ENCODE data around the gene MRPL24.

MRPL24 gene

DNA sequence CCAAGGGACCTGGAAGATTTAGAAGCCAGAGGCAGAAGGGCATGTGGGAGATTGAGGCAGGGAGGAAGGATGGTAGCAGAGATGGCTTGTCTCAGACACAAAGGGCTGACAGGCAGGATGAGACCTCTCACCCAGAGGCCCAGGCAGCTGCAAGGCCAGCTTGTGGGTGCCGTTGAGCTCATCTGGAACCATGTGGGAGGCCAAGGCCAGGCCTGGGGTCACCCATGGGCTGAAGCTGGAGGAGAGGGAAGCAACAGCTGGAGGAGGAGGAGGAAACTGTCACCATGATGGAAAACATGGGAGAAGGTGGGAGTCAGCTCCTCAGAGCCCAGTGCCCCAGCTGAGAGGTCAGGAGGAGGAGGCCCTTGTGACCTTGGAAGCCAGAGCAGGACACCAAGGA, 41.9 kb downstream of the MRPL24 start:
- Mint-ChIP-seq H3K27ac (no peak overlapping the region), H3K4me1 (no peaks in the 10 kb centered on the region), H3K36me3 (peaks cover 2% of the 10 kb centered on the region)

DNA sequence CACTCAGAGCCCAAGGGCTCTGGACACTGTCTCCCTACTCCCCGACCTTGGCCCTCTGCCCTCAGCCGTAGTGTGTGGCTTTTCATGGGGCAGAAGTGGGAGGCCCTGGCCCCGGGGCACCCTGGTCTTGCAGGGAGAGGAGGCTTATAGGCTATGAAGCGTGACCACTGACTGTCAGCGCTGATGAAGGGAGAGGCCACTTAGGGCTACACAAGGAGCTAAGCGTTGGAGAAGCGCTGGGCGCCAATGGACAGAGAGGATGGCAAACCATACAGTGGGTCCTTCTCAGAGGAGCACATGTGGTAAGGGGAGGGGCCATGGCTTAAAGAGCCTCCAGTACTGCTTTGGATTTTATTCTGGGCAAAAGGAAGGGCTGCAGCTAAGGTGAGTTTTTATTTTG, 43.4 kb downstream of the MRPL24 start:
- Mint-ChIP-seq H3K4me1 (peaks cover 11% of the 10 kb centered on the region), H3K27ac (no peak overlapping the region), H3K36me3 (peaks cover 2% of the 10 kb centered on the region), H3K27me3 (peaks cover 13% of the 10 kb centered on the region), H3K4me3 (no peak overlapping the region), H3K9me3 (no peaks in the 10 kb centered on the region)

More for the DNA sequence above, 41.9 kb downstream of the MRPL24 start:
- no peaks in the 10 kb centered on the region for H3K9me3 Mint-ChIP-seq
- peaks cover 8% of the 10 kb centered on the region for H3K27me3 Mint-ChIP-seq
- no peak overlapping the region for H3K4me3 Mint-ChIP-seq

DNA sequence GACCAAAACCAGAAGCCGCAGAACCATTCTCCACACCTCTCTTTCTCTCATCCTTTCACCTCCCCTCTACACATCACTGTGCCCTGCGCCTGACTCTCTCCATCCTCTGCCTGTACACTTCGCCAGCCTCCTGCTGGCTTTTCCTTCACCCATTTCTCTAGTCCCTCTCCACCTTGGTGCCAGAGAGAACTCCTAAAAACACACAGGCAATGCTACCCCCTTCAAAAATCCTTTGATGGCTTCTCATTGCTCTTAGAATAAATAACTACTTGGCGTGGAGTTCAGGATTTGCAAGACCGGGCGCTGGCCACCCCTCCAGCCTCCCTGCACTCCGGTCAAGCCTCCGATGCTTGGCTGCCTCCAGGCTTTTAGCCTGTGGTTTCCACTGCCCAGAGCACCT, 44.1 kb downstream of the MRPL24 start:
- H3K36me3 Mint-ChIP-seq: peaks cover 5% of the 10 kb centered on the region
- peaks cover 18% of the 10 kb centered on the region for H3K4me1 Mint-ChIP-seq
- H3K27me3 Mint-ChIP-seq: peaks cover 20% of the 10 kb centered on the region
- no peak overlapping the region for H3K27ac Mint-ChIP-seq
- no peak overlapping the region for H3K4me3 Mint-ChIP-seq
- no peaks in the 10 kb centered on the region for H3K9me3 Mint-ChIP-seq

DNA sequence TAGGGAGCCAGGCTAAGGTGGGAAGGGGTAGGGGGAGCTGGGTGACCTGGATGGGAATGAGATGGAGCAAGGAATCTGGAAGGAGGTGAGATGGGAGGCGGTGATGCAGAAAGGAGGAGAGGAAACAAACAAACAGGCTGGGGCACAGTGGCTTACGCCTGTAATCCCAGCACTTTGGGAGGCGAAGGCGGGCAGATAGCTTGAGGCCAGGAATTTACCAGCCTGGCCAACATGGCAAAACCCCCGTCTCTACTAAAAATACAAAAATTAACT, 46.3 kb downstream of the MRPL24 start:
- no peak overlapping the region for H3K4me3 Mint-ChIP-seq
- peaks cover 27% of the 10 kb centered on the region for H3K27me3 Mint-ChIP-seq
- no peak overlapping the region for H3K27ac Mint-ChIP-seq
- H3K9me3 Mint-ChIP-seq: no peaks in the 10 kb centered on the region
- peaks cover 20% of the 10 kb centered on the region for H3K4me1 Mint-ChIP-seq
- H3K36me3 Mint-ChIP-seq: peaks cover 5% of the 10 kb centered on the region

DNA sequence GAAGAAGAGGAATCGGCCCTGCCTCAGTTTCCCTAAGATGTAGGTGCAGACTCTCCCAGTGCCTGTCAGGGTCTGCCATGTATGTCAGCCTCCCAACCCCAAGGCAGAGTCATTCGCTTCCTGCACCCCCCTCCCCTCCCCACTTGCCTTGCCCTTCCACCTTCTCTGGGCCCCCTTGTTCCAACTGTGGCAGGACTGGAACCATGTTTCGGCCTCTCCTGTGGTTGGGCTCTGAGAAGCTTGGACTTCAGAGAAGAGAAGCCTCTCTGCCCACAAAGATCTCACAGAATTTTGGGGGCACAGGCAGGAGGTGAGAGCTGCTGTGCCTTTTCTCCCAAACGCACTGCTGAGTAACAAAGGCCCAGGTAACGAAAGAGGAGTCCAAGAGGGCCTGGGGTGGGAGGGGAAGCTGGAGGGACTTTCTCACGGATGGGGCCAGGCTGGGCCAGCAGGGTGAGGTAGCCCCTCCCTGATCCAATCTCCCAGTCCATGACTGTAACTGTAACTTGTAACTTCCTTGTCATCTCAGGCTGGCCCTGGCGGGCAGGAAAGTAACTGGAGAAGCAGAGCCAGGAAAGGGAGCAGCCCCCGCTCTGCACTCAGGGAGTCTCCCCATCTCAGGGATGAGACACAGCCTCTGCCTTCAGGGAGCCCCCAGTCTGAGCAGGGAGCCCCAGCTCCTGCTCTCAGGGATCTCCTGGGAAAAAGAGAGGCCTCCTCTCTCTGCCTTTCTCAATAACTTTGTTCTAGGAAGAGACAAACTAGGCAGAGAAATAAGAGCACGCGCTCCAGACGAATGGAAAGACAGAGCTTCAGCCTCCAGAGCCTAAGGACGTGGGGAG, 46.8 kb downstream of the MRPL24 start:
- peaks cover 29% of the 10 kb centered on the region for H3K27me3 Mint-ChIP-seq
- no peak overlapping the region for H3K4me3 Mint-ChIP-seq
- peaks cover 3% of the 10 kb centered on the region for H3K36me3 Mint-ChIP-seq
- H3K4me1 Mint-ChIP-seq: peaks cover 24% of the 10 kb centered on the region
- no peaks in the 10 kb centered on the region for H3K9me3 Mint-ChIP-seq
- H3K27ac Mint-ChIP-seq: no peak overlapping the region

DNA sequence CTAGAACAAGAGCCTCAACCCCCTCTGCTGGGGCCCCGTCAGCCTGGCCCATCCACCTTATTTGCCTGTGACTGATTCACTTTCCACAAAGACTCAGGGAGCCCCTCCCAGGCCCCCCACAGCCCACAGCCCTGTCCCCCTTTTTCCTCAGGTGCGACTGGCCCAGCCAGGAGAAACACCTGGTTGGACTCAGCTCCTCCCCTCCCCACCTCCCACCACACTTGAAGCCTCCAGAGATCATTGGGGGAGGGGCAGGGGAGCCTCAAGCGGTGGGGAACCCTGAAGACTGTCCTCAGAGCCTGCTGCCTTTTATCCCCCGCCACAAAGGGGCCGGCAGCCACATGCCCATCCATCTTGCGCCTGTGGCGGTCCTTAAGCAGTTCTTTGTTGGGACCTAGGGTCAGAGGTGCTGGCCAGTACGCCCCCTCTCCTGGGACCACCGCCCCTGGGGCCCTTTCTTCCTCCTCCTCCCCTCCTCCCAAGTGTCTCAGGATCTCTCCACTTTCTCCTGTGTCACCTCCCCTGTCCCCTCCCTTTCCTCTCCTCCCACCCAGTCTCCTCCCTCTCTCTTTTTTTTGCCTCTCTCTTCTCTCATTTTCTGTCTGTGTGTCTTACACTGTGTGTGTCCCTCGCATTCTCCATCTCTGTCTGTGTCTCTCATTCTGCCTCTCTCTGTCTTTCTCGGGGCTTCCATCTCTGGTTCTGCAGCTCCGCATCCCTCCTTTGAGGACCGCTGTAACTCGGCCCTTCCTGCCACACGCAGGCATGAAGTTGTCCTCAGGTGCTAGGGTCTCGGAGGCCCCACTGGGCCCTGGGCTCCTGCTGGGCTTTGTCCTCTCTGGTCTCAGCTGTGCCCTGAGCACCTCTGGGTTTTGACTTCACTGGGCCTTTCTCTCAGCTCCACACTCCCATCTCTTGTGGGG, 47.7 kb downstream of the MRPL24 start:
- no peaks in the 10 kb centered on the region for H3K9me3 Mint-ChIP-seq
- no peak overlapping the region for H3K4me3 Mint-ChIP-seq
- peaks cover 3% of the 10 kb centered on the region for H3K36me3 Mint-ChIP-seq
- H3K4me1 Mint-ChIP-seq: peaks cover 24% of the 10 kb centered on the region
- H3K27ac Mint-ChIP-seq: peak overlapping the region; percentile 6
- H3K27me3 Mint-ChIP-seq: peaks cover 31% of the 10 kb centered on the region

DNA sequence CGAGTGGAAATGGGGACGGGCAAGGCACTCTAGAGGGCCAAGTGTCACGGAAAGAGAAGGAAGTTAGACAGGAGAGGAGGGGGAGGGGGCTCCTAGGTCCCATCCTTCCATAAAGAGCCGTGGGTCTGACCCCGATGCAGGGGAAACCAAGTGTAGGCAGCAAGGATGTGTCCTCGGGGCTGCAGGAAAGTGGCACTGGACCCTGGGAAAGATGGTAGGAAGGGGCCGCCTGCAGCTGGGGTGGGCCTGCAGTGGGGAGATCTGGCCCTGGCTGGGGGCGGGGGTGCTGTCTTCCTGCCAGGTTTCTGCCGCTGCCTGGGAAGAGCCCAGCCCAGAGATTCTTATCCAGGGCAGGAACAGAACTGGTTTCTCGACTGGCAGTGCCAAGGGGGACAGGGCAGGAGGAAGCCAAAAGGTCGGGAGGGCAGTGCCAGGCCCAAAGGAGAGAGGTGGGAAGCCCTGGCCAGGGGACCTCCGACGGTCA, 48.4 kb downstream of the MRPL24 start:
- Mint-ChIP-seq H3K36me3 (peaks cover 3% of the 10 kb centered on the region), H3K27me3 (peaks cover 31% of the 10 kb centered on the region), H3K4me3 (no peak overlapping the region), H3K9me3 (no peaks in the 10 kb centered on the region), H3K4me1 (peaks cover 24% of the 10 kb centered on the region), H3K27ac (no peak overlapping the region)

DNA sequence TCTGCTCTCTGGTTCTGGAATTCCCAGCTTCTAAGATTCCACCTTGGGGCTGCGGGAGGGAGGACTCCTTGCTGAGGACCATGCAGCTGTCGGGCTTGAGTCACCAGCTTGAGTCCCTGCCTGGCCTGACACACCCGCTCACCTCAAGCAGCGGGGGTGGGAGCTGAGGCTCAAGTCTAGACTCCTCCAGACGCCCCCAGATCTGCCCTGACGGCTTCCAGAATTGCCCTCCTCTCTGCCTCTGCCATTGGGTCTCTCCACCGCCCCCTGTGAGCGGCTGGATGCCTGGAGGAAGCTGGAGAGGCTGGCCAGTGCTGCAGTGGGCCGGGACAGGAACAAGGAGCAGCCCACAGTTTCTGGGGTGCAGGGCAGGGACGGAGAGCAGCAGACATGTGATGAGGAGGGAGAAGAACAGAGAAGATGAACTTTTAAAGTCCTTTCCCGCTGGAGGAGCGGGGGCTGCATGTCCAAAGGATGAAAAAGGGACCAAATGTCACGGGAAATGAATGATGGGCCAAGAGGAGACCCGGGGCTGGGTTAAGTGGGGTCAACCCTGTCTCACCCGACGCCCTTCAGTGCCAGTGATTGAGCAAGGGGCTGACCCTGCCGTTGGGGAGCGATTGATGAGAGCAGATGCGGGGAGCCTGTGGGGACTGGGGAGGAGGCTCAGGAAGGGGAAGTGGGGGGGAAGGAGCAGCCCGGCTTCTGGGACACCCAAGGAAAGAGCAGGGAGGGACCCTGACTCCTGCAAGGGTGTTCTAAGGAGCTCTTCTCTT, 49.0 kb downstream of the MRPL24 start:
- Mint-ChIP-seq H3K9me3 (no peaks in the 10 kb centered on the region), H3K27ac (no peak overlapping the region), H3K36me3 (peaks cover 3% of the 10 kb centered on the region), H3K4me3 (no peak overlapping the region), H3K4me1 (peaks cover 24% of the 10 kb centered on the region), H3K27me3 (peaks cover 31% of the 10 kb centered on the region)

DNA sequence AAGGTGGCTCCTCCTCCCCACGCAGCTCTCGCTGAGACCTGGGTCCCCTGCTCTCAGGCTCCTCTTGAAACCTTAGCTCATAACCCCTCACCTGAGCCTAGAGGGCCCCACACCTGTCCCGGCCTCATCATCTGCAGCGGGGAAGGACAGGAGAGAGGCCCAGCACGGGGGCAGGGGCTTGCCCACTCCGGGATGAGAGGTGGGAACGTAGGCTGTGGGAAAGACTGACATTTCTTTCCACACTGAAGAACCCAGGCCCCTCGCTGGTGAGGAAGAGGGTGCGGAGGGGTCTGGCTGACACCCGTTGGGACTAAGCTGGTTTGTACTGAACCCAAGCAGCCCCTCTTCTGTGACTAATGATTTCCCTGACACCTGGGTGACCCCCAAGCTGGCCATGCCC, 49.7 kb downstream of the MRPL24 start:
- peaks cover 24% of the 10 kb centered on the region for H3K4me1 Mint-ChIP-seq
- H3K27ac Mint-ChIP-seq: no peak overlapping the region
- peaks cover 30% of the 10 kb centered on the region for H3K27me3 Mint-ChIP-seq
- H3K4me3 Mint-ChIP-seq: no peak overlapping the region
- H3K9me3 Mint-ChIP-seq: no peaks in the 10 kb centered on the region
- peaks cover 3% of the 10 kb centered on the region for H3K36me3 Mint-ChIP-seq

DNA sequence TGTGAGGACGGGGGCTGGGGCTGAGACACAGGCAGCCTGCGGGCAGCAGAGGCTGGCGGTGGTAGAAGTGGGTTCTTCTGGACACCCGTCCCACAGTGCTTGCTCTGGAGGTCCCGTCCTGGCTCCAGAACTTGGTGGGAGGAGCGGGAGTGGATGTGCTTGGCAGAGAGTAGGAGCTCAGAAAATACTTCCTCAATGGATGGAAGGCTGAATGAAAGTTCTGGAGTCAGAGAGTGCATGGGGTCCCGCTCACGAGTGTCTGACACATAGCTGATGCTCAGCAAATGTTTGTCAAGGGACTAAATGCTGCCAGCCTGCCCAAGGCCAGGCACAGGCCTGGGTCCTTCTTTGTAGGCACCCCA, 50.2 kb downstream of the MRPL24 start:
- peaks cover 3% of the 10 kb centered on the region for H3K36me3 Mint-ChIP-seq
- H3K27me3 Mint-ChIP-seq: peaks cover 30% of the 10 kb centered on the region
- H3K27ac Mint-ChIP-seq: no peak overlapping the region
- no peak overlapping the region for H3K4me3 Mint-ChIP-seq
- H3K9me3 Mint-ChIP-seq: no peaks in the 10 kb centered on the region
- H3K4me1 Mint-ChIP-seq: peaks cover 24% of the 10 kb centered on the region

DNA sequence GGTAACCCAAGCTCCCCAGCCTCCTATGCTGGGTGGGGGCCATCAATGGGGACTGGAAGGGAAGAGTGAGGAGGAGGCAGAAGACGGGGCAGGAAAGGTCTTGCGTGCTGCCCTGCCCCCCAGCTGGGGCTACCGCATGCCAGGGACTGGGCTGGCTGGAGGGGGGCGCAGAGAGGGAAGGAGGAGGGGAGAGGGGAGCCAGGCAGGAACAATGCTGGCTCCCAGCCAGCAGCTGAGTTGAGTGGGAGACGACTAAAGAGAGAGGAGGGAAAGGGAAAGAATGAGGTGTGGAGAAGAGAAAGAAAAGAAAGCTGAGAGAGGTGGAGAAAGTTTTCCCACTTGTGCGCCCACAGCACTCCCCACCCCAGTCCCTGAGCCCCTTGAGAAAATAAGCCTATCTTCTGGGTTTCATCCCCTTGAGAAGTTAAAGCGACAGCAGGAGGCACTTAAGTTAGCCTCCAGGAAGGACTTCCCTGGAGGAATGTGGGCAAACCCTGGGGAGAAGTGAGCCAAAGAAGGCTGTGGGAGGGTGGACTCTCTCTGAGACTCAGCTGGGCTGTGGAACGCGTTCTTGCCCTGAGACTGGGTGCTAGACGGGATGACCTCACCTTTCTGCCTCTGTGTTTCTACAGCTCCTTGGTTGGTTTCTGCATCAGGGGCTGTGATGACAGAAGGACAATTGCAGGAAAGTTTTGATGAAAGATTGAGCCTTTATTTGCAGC, 50.8 kb downstream of the MRPL24 start:
- Mint-ChIP-seq H3K27me3 (peaks cover 30% of the 10 kb centered on the region), H3K4me1 (peaks cover 24% of the 10 kb centered on the region), H3K27ac (peak overlapping the region; percentile 53), H3K9me3 (no peaks in the 10 kb centered on the region), H3K36me3 (peaks cover 3% of the 10 kb centered on the region), H3K4me3 (no peak overlapping the region)

DNA sequence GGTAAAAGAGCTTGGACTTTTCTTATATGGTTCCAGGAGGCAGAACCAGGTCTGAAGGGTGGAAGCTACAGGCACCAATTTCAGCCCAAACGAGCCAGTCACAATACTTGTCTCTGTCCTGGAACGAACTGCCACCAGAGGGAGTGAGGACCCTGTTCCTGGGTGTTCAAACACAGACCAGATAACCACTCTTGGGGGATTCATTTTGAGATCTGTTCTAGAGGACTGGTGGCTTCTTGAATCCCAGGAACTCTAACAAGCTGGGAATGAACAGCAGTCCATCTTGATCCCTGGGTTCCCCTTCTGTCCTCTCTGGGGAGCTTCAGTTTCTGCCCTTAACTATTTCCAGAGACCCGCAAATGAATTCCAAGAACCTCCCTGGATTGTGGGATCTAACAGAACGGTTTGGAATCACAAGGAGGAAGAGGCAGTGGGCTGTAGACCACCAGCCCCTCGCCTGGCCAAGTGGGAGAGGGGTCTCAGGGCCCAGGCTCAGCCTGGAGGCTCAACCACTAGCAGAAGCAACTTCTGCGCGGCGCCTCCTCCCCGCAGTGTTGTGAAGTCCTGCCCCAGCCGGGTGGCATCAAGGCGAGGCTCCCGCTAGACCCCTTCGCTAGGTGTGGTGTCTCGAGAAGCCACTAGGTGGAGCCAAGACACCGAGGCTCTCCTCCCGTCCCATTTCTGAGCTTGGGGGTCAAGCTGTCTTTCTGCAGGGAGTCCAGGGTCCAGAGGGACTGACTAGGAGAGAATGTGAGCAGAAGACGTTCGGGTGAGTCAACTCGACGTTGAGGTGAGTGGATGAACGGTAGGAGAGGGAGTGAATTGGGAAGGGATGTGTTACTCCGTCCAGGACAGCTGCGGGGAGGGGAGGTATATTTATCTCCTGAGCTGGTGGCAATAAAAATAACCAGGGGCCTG, 51.6 kb downstream of the MRPL24 start:
- Mint-ChIP-seq H3K27me3 (peaks cover 26% of the 10 kb centered on the region), H3K4me3 (no peak overlapping the region), H3K4me1 (peaks cover 28% of the 10 kb centered on the region), H3K27ac (no peak overlapping the region), H3K36me3 (peaks cover 3% of the 10 kb centered on the region), H3K9me3 (no peaks in the 10 kb centered on the region)

Measured in activated naive CD4-positive, alpha-beta T cell treated with anti-CD3 and anti-CD28 coated beads, Interleukin-2, amount 50 U/mL, for 24 hours (primary cell).